Activated CD4-positive, alpha-beta T cell treated with anti-CD3 and anti-CD28 coated beads, Interleukin-2, amount 50 U/mL, for 48 hours (primary cell): ENCODE measurements around the gene LLCFC1.
"Not testable (repeated sequence)": the region's sequence is repeated elsewhere in the genome, so short reads cannot be mapped to it uniquely, and the experiment has no call there.

Experiments used
- DNase-seq, 2 experiments: peaks; one replicate each; pipeline ENCODE4 v3.0.0-alpha.2; 2020

LLCFC1 gene

DNA sequence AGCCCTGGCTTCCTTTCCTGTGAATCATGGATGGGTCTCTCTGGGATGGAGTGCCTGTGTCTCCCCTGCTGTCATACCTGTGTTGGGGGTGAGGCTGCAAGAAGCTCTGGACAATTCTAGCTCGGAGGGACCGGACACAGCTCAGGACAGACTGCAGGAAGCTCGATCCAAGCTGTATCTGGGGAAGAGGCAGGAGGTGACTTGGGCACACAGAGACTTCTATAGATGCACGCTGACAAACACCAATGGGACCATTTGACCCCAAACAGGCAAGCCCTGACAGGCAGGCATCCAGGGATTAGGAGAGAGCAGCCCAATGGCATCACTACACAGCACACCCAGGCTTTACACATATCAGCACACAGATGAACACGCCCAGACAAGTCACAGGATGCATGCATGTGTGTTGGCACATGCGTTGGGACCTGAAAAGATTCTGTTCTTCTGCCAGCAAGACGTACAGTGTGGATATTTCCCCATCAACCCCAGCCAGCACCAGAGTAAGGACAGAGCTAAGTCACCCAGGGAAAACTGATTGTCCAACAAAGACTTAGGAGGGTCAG, 4.5 kb downstream of the LLCFC1 start:
- DNase-seq = no peak

DNA sequence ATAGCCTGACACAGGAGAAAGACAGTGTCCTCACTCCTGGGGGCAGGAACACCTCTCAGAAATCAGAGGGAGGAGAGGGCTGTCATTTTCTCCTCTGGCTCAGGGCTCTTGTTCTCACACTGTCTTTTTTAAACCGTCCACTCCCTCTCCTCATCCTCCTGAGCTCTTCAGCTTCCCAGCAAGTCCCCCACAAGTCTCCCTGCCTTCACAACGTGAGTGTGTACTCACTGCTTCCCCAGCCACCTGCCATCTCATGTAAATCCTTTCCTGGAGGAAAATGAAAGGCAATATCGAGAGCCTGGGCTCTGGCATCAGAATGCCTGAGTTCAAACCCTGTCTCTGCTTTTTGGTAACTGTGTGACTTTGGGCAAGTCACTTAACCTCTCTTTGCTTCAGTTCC, 5.7 kb downstream of the LLCFC1 start:
- no peak for DNase-seq

- no peak for DNase-seq
Measured at GRCh38 chr7:142948603-142949002, 9.3 kb downstream of the LLCFC1 start.

DNA sequence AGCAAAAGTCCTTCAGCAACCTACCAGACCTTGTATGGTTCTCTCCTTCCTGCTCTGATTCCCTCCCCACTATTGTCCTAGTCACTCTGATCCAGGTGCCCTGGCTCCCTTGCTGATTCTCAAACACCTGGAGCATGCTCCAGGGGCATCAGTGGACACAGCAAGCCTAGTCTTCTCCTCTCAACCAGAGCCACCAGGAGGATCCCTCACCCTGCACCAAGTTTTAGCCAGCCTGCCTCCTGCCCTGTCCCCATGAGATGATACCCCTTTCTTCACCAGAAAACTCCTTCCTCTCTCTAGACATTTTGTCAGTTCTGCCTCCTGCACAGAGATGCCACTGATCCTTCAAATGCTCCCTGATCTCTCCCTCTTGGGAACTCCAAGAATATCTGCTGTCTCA, 11.0 kb downstream of the LLCFC1 start:
- no peak for DNase-seq

DNA sequence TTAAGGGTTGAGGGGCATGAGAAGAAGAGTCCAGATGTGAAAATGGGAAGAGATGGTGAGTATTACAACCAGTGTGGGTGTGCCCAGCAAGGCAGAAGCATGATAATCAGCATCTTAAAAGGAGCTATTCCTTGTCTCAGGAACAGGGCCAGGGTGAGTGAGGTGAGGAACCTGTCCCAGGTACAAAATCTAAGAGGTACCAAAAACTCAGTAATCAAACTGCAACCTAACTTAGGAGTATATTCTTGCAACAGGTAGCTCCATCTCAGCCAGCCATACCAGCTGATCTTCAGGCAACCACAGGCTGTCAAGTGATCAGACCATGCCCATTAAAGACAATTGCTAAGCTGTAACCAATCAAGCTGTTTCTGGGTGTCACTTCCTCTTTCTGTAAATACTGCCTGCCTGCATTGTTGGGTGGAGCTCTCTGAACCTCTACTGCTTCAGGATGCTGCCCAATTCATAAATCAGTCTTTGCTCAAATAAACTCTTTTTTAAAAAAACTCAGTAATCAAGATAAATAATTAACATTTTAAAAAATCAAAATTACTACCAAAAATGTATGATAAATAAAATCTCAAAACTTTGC, 15.5 kb downstream of the LLCFC1 start:
- no peak for DNase-seq

GRCh38 chr7:142956951-142957623, 17.8 kb downstream of the LLCFC1 start:
- DNase-seq = no peak

GRCh38 chr7:142957723-142958122, 18.4 kb downstream of the LLCFC1 start:
- DNase-seq = no peak

DNA sequence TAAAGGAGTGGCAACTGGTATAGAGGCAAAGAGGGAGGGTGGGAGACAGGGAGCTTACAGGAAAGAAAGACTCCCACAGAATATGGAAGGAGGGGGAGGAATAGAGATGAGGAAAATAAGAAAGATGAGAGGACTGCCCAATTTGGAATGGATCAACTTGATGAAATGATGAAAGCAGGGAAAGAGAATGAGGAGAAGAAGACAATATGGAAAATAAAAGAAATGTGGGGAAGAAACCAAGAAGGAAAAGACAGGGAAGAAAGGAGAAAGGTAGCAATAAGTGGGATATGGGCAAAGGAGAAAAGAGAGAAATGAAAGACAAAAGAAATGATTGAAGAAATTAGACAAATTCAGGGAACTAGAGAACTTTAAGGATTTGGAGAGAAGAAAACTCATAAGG, 19.9 kb downstream of the LLCFC1 start:
- no peak for DNase-seq

- no peak for DNase-seq
Measured at GRCh38 chr7:142960955-142961512, 21.8 kb downstream of the LLCFC1 start.

DNA sequence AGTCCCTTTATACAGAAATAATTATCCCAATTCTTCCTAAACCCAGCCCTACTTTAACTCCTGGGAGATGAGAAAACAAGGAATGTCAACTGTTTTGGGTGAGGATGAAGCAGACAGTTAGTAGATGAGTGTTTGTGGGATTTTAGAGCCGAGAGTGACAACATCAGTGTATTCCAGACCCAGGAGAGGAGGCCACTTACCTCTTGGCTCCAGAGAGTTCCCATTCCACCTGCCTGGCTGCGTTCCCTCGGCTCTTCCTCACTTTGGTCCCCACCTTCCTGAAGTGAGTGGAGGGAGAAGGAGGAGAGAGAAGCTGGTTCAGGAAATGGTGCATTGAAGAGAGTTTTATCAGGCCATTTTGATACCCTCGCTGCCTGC, 22.3 kb downstream of the LLCFC1 start:
- DNase-seq = no peak

- no peak for DNase-seq
Measured at GRCh38 chr7:142961973-142962926, 23.0 kb downstream of the LLCFC1 start, which contains the start of gene KEL. KEL (minus strand) TSS chr7:142962363; CDS start chr7:142962206, 157 bp downstream.

GRCh38 chr7:142962991-142963390, 23.7 kb downstream of the LLCFC1 start:
- DNase-seq = no peak

GRCh38 chr7:142963993-142964392, 24.7 kb downstream of the LLCFC1 start:
- DNase-seq = no peak

- no peak for DNase-seq
Measured at GRCh38 chr7:142964502-142965246, 25.4 kb downstream of the LLCFC1 start.

DNA sequence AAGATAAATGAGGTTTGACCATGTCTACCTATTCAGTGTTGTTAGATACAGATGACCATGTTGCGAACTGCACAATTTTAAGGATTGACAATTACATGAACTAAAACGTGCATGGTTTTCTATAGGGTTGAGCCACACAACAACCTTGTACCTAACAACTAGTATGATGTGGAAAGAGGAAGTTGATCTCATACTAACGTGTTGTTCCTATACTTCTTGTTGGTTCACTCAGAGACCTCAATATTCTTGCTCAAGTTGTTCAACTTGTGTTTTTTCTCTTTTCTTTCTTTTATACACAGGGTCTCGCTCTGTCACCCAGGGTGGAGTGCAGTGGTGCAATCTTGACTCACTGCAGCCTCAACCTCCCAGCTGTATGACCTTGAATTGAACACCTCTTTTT, 28.9 kb downstream of the LLCFC1 start:
- DNase-seq = no peak

GRCh38 chr7:142969183-142969582, 29.9 kb downstream of the LLCFC1 start:
- DNase-seq = no peak

DNA sequence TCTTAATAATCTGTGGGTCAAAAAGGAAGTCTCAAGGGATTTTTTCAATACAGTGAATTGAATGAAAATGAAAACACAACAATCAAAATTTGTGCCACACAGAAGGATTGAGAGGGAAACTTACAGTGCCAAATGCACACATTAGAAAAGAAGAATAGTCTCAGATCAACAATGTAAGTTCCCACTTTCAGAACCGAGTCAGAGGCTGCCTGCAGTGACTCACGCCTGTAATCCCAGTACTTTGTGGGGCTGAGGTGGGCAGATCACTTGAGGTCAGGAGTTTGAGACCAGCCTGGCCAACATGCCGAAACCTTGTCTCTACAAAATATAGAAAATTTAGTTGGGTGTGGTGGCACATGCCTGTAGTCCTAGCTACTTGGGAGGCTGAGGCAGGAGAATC, 35.3 kb downstream of the LLCFC1 start:
- peak in 1 of 2 experiments; percentile 2 for DNase-seq

- not testable (repeated sequence) for DNase-seq
Measured at GRCh38 chr7:142978402-142978801, 39.1 kb downstream of the LLCFC1 start.

- DNase-seq = no peak
Measured at GRCh38 chr7:142983825-142984224, 44.5 kb downstream of the LLCFC1 start.

- DNase-seq = no peak
Measured at GRCh38 chr7:142984297-142984696, 45.0 kb downstream of the LLCFC1 start.
